ENCODE measurements around the gene DNAI2.

DNAI2 gene

DNA sequence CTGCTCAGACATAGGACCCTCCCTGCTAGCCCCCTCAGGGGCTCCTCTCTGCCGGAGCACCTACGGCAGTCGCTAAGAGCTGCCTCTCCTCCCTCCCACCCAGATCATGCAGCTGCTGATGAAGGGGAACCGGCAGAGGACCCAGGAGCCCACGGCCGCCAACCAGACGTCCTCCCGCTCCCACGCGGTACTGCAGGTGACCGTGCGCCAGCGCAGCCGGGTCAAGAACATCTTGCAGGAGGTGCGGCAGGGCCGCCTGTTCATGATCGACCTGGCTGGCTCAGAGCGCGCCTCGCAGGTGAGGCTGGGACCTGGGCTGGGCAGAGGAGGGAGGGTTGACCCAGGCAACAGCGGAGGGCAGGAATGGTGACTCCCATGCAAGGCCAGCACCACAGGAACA, 70.6 kb downstream of the DNAI2 start:
- H4K20me1 ChIP-seq (ENCODE audit: insufficient read depth) = no peaks in the 10 kb centered on the region
- H2AFZ ChIP-seq (ENCODE audit: low read depth) = no peak overlapping the region
- TF ChIP-seq CTCF (conservative IDR thresholded peaks at IDR 0.05; ENCODE audit: low read depth, low read length) = no peak
- no peaks in the 10 kb centered on the region for H3K79me2 ChIP-seq (ENCODE audit: insufficient read depth, low read depth)
- H3K27ac ChIP-seq = no peak overlapping the region
- H3K36me3 ChIP-seq (ENCODE audit: insufficient read depth) = no peaks in the 10 kb centered on the region
- H3K4me1 ChIP-seq (ENCODE audit: low read depth, poor library complexity, severe bottlenecking) = no peaks in the 10 kb centered on the region
- H3K4me2 ChIP-seq = no peak overlapping the region
- peaks cover 72% of the 10 kb centered on the region for H3K27me3 ChIP-seq (ENCODE audit: insufficient read depth, low read depth)
- H3K9ac ChIP-seq = no peak overlapping the region
- H3K4me3 ChIP-seq (IDR thresholded peaks at IDR 0.05; ENCODE audit: insufficient read depth, low read depth, low read length) = no peak overlapping the region

DNA sequence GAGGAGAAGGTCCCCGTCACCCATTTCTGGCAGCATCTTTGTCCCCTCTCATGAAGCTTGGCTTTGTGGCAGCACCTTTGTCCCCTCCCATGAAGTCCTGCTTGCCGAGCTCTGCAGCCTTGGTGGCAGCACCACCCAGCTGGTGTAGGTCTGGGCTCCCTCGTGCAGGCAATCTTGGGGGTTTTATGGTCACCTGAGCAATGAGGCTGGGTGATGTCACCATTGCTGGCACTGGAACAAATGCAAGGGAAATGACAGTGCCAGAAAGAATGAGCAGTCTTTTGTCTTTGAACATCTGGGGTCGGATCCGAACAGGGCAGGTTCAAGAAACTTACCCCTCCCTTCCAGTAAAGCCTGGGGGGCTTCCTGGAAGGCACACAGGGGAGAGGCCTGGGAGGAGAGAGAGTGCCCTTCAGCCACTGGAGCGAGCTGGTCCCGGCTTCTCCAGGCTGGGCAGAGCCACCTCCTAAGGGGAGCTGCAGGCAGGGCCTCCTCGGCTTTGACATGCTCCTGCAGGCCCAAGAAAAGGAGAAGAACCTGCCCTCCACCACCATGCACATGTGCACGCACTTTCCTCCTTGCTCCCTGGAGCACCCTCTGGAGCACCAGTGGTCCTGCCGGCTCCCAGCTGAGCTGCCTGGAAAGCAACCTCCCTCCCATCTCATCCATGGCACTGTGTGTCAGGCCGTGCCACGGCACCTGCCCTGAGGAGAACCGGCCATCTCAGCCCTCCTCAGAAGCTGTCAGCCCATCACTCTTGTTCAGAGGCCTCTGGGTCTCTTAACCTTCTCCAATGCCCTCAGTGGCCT, 71.6 kb downstream of the DNAI2 start:
- H3K36me3 ChIP-seq (ENCODE audit: insufficient read depth) = no peaks in the 10 kb centered on the region
- no peaks in the 10 kb centered on the region for H4K20me1 ChIP-seq (ENCODE audit: insufficient read depth)
- H3K27ac ChIP-seq = no peak overlapping the region
- H3K4me1 ChIP-seq (ENCODE audit: low read depth, poor library complexity, severe bottlenecking) = no peaks in the 10 kb centered on the region
- H3K4me2 ChIP-seq = no peak overlapping the region
- H3K27me3 ChIP-seq (ENCODE audit: insufficient read depth, low read depth) = peaks cover 75% of the 10 kb centered on the region
- no peak for TF ChIP-seq CTCF (conservative IDR thresholded peaks at IDR 0.05; ENCODE audit: low read depth, low read length)
- no peak overlapping the region for H3K9ac ChIP-seq
- no peaks in the 10 kb centered on the region for H3K79me2 ChIP-seq (ENCODE audit: insufficient read depth, low read depth)
- H2AFZ ChIP-seq (ENCODE audit: low read depth) = no peak overlapping the region
- H3K4me3 ChIP-seq (IDR thresholded peaks at IDR 0.05; ENCODE audit: insufficient read depth, low read depth, low read length) = no peak overlapping the region

DNA sequence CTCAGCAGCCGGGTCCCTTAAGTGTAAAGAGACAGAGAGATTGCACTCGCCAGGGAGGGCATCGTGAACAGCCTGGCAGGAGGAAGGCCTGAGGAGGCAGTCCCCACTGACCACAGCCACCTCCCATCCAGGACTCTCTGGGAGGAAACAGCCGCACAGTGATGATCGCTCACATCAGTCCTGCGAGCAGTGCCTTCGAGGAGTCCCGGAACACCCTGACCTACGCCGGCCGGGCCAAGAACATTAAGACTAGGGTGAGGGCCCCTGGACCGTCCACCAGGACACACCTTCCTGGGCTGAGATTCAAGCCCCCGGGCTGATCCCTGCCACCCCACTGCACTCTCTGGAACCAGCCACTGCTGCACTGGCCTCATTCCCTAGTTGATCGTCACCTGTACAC, 73.6 kb downstream of the DNAI2 start:
- Histone ChIP-seq H3K27ac (no peak overlapping the region), H3K9ac (no peak overlapping the region), H3K36me3 (ENCODE audit: insufficient read depth) (no peaks in the 10 kb centered on the region), H2AFZ (ENCODE audit: low read depth) (no peak overlapping the region), H3K79me2 (ENCODE audit: insufficient read depth, low read depth) (no peaks in the 10 kb centered on the region), H3K4me3 (IDR thresholded peaks at IDR 0.05; ENCODE audit: insufficient read depth, low read depth, low read length) (no peak overlapping the region), H3K27me3 (ENCODE audit: insufficient read depth, low read depth) (peaks cover 70% of the 10 kb centered on the region), H3K4me2 (no peak overlapping the region), H3K4me1 (ENCODE audit: low read depth, poor library complexity, severe bottlenecking) (no peaks in the 10 kb centered on the region), H4K20me1 (ENCODE audit: insufficient read depth) (no peaks in the 10 kb centered on the region)
- TF ChIP-seq CTCF (conservative IDR thresholded peaks at IDR 0.05; ENCODE audit: low read depth, low read length) = no peak

DNA sequence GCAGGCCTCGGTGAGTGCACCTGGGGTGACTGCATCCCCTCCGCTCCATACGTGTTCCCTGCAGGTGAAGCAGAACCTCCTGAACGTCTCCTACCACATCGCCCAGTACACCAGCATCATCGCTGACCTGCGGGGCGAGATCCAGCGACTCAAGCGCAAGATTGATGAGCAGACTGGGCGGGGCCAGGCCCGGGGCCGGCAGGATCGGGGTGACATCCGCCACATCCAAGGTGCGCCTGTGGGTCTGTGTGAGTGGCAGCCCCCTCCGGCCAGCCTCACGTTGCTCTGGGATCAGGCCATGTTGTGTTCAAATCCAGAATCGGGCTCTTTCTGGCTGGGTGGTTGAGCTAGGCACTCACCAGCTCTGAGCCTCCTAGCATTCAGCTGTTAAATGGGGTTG, 75.1 kb downstream of the DNAI2 start:
- H3K9ac ChIP-seq = no peak overlapping the region
- no peak overlapping the region for H3K4me2 ChIP-seq
- no peak for TF ChIP-seq CTCF (conservative IDR thresholded peaks at IDR 0.05; ENCODE audit: low read depth, low read length)
- H3K4me3 ChIP-seq (IDR thresholded peaks at IDR 0.05; ENCODE audit: insufficient read depth, low read depth, low read length) = no peak overlapping the region
- no peak overlapping the region for H2AFZ ChIP-seq (ENCODE audit: low read depth)
- H3K4me1 ChIP-seq (ENCODE audit: low read depth, poor library complexity, severe bottlenecking) = no peaks in the 10 kb centered on the region
- no peaks in the 10 kb centered on the region for H4K20me1 ChIP-seq (ENCODE audit: insufficient read depth)
- H3K79me2 ChIP-seq (ENCODE audit: insufficient read depth, low read depth) = no peaks in the 10 kb centered on the region
- H3K27me3 ChIP-seq (ENCODE audit: insufficient read depth, low read depth) = peaks cover 74% of the 10 kb centered on the region
- no peak overlapping the region for H3K27ac ChIP-seq
- H3K36me3 ChIP-seq (ENCODE audit: insufficient read depth) = no peaks in the 10 kb centered on the region
